ENCODE results near the gene RPA3. TPM values are rescaled to one million over a fixed set of nuclear protein-coding genes. Genes with fewer than 3 reads are reported as not detected.

RPA3 gene
- total and polyA plus RNA-seq, 8 donors, result 28.5 to 49.2 (median 43.5) TPM

DNA sequence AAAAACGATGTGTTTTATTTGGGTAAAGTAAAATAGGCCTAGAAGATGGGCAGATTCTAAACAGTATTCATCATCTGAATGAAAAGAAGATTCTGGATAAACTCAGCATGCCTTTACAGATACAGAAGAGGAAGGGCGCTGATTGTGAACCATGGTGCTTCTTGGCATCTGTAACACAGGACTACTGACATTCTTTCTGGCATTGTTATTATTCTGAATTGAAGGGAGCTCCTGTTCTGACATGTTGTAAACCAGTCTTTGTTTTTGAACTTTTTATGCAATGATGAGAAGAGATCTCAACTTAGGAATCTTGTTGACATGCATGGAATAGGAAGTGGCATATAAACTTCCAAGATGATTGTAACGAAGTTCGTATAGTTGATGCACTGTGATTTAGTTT lies 13.5 kb downstream of the RPA3 start:
- no peak for DNase-seq
- H3K4me3 ChIP-seq, result no peak overlapping the region
- intact Hi-C loops (cut with DNase I), result no loop called here
- ATAC-seq, result no peak
- peaks cover 0 to 6% of the 10 kb centered on the region in 2 donors for H3K4me1 ChIP-seq
- H3K36me3 ChIP-seq, result no peaks in the 10 kb centered on the region
- H3K9me3 ChIP-seq, result no peaks in the 10 kb centered on the region
- H3K27me3 ChIP-seq, result no peaks in the 10 kb centered on the region
- TF ChIP-seq, protein P1, sequence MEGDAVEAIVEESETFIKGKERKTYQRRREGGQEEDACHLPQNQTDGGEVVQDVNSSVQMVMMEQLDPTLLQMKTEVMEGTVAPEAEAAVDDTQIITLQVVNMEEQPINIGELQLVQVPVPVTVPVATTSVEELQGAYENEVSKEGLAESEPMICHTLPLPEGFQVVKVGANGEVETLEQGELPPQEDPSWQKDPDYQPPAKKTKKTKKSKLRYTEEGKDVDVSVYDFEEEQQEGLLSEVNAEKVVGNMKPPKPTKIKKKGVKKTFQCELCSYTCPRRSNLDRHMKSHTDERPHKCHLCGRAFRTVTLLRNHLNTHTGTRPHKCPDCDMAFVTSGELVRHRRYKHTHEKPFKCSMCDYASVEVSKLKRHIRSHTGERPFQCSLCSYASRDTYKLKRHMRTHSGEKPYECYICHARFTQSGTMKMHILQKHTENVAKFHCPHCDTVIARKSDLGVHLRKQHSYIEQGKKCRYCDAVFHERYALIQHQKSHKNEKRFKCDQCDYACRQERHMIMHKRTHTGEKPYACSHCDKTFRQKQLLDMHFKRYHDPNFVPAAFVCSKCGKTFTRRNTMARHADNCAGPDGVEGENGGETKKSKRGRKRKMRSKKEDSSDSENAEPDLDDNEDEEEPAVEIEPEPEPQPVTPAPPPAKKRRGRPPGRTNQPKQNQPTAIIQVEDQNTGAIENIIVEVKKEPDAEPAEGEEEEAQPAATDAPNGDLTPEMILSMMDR (IDR thresholded peaks at IDR 0.05), result no peak
- no peak overlapping the region for H3K27ac ChIP-seq

DNA sequence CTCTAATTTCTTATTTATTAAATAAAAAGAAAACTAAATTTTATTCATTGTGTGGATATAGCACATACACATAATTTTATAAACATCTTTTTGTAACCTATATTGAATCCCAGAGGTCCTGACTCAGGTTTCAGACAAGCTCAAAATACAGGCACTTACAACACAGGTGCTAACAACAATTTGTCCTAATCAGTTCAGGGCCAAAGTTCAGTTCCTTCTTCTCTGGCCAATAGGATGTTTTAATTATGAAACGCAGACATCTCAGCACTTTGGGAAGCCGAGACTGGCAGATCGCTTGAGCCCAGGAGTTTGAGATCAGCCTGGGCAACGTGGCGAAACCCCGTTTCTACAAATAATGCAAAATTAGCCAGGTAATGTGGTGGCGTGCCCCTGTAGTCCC lies 15.0 kb downstream of the RPA3 start:
- H3K36me3 ChIP-seq, result no peaks in the 10 kb centered on the region
- H3K4me1 ChIP-seq, result peaks cover 0 to 6% of the 10 kb centered on the region in 2 donors
- no peak overlapping the region for H3K27ac ChIP-seq
- no peak for ATAC-seq
- TF ChIP-seq, protein P1 (IDR thresholded peaks at IDR 0.05), result no peak
- no peaks in the 10 kb centered on the region for H3K27me3 ChIP-seq
- H3K9me3 ChIP-seq, result no peaks in the 10 kb centered on the region
- intact Hi-C loops (cut with DNase I), result no loop called here
- no peak for DNase-seq
- no peak overlapping the region for H3K4me3 ChIP-seq

DNA sequence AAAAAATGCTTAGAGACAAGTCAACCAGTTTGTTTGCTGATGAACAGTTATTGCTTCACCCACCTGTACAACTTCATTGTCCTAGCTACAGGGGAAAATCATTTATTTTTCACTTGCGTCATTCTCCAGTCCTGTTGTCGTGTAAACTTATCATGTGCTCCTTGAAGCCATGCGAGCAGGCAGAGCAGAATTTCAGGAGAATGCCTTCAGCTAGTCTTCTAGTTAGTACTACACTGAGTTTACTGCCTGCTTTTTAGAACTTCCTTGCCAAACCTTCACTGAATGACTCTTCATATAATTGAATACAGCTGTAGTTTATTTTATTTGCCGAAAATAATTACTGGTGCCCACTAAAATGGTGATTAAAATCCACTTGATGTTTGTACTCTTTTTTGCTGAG lies 15.6 kb downstream of the RPA3 start:
- Histone ChIP-seq H3K4me1 (peaks cover 0 to 6% of the 10 kb centered on the region in 2 donors), H3K9me3 (no peaks in the 10 kb centered on the region), H3K36me3 (no peaks in the 10 kb centered on the region), H3K27me3 (no peaks in the 10 kb centered on the region), H3K27ac (no peak overlapping the region), H3K4me3 (no peak overlapping the region)
- DNase-seq, result no peak
- no peak for ATAC-seq
- TF ChIP-seq, protein P1 (IDR thresholded peaks at IDR 0.05), result no peak
- intact Hi-C loops (cut with DNase I), result no loop called here

DNA sequence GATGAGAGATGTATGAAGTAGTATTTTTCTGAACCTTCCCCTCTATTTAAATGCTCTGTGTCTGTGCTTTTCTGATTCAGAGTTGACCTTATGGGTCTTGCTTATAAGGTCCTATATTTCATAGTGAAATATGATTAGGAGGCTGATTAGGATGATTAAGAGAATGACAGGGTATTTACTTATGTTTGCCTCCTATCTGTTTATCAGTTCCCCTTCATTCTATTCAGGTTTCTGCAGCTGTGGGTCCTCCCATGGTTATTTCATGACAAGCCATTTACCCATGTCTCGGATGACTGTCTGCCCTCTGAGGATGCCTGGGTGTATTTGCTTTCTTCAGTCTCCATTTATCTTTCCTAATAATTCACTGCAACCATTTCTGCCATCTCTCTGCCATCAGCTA lies 16.9 kb downstream of the RPA3 start:
- ATAC-seq, result no peak
- Histone ChIP-seq H3K36me3 (no peaks in the 10 kb centered on the region), H3K4me1 (peaks cover 0 to 10% of the 10 kb centered on the region in 2 donors), H3K4me3 (no peak overlapping the region), H3K27me3 (no peaks in the 10 kb centered on the region), H3K9me3 (no peaks in the 10 kb centered on the region), H3K27ac (no peak overlapping the region)
- intact Hi-C loops (cut with DNase I), result no loop called here
- TF ChIP-seq, protein P1 (IDR thresholded peaks at IDR 0.05), result no peak
- no peak for DNase-seq

DNA sequence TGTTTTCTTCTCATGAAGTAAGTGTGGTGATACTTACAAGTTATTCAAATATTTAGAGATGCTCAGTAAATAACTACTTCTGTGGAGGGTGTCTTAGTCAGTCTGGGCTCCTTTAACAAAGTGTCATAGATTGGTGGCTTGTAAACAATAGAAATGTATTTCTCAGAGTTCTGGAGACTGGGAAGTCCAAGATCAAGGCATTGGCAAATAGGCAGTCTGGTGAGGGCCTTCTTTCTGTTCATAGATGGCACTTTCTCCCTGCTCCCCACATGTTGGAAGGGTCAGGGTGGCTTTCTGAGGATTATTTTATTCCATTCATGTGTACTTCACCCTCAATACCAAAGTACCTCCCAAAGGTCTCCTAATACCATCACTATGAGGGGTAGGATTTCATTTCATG lies 18.4 kb downstream of the RPA3 start:
- intact Hi-C loops (cut with DNase I), result no loop called here
- no peak for DNase-seq
- no peak overlapping the region for H3K4me3 ChIP-seq
- no peak for ATAC-seq
- peaks cover 0 to 9% of the 10 kb centered on the region in 2 donors for H3K4me1 ChIP-seq
- no peaks in the 10 kb centered on the region for H3K36me3 ChIP-seq
- TF ChIP-seq, protein P1 (IDR thresholded peaks at IDR 0.05), result no peak
- no peak overlapping the region for H3K27ac ChIP-seq
- no peaks in the 10 kb centered on the region for H3K27me3 ChIP-seq
- no peaks in the 10 kb centered on the region for H3K9me3 ChIP-seq
